GM20431 (cell line): Measurements from ENCODE around the gene VIM.

Experiments
- in situ Hi-C: fragments of 300-500 bp; cut with MseI, MboI; formaldehyde crosslinking; loops from one replicate; pipeline ENCODE4 v1.15.0; 2020; ENCODE audit warnings: low sequenced_read_pairs; ENCODE audit not compliant: unreplicated experiment

The VIM gene

DNA sequence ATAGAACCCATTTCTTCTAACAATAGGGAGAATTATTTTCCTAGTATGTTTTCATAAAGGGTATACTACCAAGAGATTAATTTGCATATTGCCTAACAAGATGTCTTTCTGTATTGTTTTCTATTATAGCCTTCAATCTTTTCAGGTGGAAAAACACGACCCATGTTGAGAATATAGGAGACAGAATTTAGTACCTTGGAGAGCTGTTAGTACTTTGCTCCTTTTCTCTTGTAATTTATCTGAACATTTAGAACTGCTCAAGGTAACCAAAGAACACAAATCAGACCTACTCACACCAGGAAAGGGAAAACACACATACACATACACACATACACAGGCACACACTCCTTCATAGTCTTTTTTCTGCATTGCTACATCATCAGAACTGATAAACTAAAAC lies 18.7 kb upstream of the VIM start:
- in situ Hi-C loops, result no loop called here

DNA sequence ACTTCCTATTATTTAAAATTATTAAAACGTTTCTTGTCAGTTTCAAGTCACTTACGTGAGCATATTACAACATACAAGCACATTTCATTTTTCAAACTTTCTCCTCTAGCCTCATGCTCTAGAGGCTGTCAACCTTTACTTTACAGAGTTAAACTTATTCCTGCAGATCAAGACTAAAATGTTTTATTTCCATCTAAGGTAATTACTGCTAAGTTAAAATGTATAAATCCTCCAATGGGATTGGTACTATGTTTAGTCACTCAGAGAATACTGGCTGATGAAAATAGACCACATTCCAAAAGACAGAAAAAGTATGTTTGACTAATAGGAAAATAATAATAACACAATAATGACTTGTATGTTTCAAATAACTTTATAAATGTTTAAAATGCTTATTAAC lies 18.2 kb upstream of the VIM start:
- in situ Hi-C loops, result no loop called here

DNA sequence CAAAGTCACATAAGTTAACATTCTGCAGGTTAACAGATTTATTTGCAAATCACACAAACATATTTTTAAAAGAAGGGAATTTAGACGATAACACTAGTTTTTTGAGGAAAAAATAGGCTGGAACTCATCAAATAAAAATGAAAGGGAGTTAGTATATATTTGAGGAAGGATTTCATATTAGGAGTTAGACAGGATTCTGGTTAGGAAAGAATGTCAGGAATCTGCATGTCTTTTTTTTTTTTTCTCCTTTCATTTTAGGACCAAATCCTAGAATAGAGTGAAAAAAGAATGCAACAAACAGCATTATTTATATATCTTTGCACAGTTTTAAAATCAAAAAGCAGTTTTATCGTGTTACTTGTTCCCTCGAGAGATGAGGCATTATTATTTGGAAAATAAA lies 17.7 kb upstream of the VIM start:
- in situ Hi-C loops, result no loop called here

DNA sequence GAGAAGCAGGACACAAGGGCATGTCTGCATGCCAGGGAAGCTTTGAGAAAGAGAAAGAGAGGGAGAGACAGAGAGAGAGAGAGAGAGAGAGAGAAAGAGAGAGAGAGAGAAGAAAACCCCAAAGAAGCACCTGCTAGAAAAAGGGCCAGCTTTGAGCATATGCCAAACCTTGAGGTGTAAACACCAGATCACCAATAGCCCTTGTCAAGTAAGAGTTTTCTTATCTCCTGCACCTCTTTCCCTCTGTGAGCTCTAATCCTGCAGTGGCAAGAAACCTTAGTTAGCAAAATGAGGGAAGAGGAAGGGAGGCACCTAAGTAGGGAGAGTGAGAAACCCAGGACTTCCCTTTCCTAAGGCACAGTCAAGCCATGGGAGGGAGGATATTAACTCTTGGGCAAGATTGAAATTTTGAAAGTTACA lies 15.2 kb upstream of the VIM start:
- in situ Hi-C loops, result no loop called here

DNA sequence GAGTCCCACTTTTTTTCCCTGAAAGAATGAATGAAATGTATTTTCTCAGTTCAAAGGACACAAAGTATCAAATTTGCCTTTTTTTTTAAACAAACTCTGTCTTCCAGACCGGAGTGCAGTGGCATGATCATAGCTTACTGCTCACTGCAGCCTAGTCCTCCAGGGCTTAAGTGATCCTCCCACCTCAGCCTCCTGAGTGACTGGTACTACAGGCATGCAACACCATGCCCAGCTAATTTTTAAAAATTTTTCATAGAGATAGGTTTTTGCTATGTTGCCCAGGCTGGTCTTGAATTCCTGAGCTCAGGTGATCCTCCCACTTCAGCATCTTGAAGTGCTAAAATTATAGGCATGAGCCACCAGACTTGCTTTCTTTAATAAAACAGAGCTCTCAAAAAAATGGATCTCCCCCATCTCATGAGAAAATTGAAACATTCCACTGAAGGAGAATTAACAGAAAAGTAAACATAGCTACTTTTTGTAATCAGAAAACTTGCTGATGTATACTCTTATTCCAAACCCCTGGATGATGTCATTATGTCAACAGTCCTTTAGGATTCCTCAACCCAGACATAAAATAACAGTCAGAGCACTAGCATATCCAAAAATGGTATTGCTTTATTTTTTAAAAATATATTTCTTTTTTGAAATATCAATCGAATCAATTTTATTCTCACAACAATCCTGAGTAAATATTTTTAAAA lies 14.2 kb upstream of the VIM start:
- in situ Hi-C loops, result no loop called here

DNA sequence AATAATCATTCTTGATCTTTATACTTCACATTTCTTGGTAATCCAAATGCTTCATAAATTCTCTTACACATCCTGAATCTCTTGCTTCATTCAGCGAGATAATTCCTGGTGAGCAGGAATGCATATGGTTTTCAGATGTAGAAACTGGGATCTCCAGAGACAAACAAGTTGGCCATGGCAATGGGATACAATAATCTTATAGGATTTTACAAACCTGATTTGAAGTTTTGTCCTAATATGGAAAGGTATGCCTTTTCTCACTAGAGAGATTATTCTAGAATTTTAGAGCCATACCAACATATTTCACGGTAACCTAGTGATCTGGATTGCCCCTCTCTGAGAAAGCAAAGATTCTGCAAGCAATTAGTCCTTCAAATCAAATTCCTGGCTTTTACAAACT lies 13.5 kb upstream of the VIM start:
- in situ Hi-C loops, result no loop called here

DNA sequence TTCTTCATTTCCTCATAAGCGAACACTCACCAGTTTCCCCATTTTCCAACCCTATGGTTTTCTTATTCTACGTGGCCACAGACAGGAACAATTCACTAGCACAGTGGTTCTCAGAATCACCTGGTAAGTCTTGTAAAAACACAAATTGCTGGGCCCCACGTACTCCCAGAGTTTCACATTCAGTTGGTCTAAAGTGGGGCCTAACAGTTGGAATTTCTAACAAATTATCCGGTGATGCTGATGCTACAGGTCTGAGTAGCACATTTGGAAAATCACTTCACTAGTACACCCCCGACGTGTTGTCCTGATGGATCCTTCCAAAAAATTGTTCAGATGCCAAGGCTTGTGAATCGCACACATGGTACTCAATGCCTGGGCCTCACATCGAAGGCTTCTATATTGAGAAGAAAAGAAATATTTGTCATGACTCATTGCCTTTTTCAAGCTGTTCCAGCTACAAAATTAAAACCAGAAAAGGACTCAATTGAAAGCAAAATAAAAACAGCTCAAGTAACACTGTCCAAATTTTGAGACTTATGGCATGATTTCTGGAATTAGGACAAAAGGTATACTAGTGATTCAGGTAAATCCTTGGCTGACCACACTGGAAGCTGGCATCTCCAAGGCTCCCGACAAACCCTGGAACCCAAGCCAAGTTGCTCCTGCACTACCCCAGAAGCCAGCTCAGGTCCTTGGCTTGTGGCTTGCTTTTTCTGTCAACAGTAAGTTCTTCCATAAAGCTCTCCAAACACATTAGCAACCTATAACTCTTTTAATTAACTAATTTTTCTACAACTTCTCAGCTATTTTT lies 12.9 kb upstream of the VIM start:
- in situ Hi-C loops, result no loop called here

DNA sequence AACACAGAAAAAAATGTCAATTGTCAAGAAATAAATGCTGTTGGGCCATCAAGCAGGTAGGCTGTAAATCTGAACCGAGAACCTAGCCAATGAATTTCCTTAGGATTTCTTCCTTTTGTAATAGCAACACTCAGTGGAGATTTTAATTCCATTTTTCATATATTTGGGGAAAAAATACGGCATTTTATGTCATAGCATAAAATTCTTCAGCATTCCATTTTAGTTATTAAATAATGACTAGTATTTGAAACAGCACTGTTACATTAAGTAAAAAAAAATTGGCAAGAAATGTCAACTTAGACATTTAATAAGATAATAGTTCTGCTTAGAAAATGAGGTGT lies 12.3 kb upstream of the VIM start:
- in situ Hi-C loops, result no loop called here

DNA sequence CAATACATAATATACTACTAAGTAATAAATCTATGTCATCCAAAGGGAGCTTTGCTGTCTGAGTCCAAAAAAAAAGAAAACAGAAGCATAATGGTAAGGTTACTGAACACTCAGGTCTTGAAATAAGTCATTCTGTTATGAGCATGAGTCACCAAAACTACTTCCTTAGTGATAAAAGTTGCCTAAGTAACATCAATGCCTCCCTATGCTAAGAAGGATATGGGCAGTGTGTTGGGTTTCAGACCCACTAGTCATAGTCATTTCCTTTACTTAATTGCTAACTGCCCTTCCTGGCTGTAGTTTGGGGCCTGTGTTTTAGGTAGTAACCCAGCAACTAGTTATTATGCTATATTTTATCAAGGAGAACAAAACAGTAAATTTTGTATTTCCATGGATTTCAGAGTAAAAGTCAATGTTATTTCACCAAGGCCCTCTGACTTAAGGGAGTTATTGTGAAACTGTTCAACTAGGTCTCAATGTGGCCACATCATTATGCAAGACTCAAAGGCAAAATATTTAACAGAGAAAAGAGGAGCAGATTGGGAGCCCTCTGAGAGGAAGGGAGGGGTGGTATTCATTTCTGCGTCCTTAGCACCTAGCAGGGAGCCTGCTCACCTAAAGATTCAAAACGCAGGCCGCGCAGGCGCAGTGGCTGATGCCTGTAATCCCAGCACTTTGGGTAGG lies 11.7 kb upstream of the VIM start:
- in situ Hi-C loops, result no loop called here

DNA sequence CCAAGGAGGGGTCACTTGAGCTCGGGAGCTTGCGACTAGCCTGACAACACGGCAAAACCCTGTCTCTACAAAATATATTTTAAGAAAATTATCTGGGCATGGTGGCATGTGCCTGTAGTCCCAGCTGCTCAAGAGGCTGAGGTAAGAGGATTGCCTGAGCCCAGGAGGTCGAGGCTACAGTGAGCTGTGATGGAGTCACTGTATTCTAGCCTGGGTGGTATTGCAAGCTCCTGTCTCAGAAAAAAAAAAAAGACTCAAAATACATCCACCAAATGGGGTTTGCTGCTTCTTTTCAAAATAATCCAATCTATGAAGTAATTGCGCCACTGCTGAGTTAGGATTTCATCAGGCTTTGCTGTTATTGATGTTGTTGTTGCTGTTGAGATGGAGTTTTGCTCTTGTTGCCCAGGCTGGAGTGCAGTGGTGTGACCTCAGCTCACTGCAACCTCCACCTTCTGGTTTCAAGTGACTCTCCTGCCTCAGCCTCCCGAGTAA lies 11.1 kb upstream of the VIM start:
- in situ Hi-C loops, result no loop called here

DNA sequence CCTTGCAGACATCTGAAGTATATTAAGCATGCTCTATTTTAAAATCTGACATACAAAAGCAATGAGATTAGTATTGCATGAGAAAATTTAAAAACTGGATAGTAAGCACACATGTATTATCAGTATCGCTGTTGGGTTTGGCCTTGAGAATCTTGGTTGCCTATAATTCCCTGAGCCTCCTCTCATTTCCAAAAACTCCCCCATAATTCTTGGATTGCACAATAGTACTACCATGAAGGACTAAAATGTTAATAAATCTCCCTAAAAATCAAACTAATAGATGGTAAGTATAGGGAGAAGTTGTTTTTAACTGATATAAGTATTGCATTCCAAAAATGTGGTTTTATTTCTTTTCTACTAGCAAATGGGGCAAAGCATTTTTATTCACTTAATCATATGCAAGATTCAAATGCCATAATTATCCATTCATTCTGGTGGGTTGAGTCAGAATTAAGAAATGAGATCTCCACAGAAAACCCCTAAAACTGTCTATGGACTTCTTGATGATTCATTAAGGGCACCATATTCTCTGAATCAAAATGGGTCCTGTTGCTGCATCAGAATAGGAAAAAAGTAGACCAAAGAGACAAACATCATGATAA lies 10.3 kb upstream of the VIM start:
- in situ Hi-C loops, result no loop called here

DNA sequence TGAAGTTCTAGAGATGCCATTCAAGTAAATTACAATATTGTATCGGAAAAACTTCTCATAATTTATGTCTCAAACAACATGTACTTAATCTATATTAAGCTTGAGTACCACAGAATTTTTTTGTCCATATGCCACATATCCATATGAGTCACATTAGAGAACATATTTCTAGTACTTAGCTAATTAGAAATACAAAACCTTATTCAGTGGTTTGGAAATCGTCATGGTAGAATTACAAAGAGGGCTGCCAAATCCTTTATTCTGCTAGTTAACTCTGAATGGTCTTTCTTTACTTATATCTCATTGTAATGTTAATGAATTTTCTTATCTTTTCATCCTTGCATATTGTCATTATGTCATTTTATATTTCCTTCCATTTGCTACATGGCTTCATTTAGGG lies 9.0 kb upstream of the VIM start:
- in situ Hi-C loops, result no loop called here

DNA sequence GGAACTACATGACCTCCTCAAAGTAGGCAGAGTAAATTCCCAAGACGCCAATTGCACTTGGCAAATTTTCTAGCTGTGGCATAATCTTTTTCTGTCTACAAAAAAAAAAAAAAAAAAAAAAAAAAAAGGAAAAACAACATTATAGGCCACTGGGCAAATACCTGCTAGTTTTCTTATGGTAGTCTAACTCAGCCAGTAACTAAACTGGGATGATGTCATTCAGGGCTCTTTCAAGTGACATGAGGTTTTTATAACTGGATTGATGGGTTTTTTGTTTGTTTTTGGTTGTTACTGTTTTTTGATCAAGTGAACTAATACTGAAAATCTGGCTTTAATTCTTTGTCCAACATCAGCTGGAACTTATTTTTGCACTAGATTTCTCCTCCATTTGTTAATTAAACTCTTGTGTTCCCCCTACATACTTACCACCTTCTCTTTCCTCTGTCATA lies 7.4 kb upstream of the VIM start:
- in situ Hi-C loops, result no loop called here

DNA sequence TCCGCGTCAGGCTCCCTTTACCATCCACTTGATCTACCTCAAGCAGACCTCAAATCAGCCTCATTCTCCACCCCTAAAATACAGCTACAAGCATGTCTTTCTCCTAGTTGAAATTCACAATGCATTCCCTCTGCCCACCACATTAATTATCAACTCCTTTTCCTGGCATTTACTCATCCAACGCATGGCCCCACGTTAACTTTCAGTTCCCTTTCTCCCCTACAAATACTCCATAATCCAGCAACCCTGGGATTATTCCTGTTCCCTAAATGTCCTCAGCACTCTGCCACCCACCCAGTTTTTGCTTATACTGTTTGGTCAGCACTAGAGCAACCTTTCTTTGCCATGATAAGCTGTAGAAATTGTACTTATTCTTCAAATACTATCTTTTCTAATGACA lies 5.7 kb upstream of the VIM start:
- in situ Hi-C loops, result no loop called here

DNA sequence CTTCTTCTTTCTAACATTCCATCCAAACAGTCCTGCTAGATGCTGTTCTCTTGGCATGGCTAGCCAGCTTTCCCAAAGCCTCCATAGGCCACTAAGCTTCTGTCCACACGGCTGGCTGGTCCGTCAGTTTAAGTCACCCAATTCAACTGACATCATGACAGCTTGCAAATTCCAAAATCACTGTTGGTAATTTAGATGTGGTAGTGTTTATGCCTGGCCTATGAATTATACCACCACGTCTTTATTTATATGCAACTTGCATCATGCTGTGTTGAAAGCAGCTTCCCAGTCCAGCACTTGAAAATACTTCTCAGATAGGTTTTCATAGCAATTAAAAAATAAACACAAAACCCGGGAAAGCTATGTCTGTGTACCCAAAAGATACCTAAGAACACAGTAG lies 2.2 kb upstream of the VIM start:
- in situ Hi-C loops, result no loop called here

DNA sequence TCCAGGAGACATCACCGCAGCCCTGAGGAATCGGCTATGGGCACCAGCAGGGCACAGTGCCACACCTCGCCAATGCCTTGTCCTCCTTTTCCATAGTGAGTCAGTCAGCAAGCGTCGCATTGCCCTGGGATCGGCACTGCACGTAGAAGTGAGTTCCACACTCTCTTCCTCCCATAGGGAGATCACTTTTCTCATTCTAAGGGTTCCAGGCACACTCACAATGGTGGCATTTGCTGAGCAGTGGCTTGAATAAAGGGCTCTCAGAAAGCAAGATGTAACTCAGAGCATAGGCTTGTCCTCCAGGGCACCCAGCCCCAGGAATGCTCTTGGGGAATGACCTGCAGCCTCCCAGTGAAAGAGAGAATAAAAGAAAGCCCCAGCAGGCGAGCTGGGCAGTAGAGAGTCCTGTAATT lies 1.1 kb upstream of the VIM start:
- in situ Hi-C loops, result no loop called here

DNA sequence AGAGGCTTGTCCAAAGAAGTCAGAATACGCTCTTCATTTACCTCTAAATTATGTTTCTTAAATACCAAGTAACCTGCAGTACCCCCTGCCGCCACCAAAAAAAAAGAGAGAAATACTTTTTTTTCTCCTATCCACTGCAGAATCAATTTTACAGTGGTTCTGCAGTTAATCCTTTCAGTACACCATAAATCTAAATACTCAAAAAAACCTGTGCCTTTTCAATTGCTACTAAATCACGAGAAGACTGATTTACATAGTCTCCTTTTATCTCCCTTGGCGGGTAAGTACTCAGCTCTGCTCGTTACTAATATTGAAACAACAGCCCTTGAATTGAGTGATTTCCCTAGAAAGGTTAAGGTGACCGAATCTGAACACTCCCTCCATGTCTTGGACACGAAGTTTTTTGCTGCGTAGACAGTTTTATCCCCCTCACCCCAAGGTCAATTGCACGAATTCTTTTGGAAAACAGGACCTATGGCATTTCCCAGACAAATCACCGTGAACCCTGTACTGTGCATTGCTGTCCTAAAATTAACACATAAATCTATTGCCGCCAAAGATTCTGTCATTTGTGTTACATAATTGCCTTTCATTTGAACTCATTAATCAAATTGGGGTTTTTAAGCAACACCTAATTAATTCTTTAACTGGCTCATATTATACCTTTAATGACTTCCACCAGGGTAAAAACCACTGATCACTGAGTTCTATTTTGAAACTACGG lies 512 bp upstream of the VIM start:
- in situ Hi-C loops, result no loop called here

DNA sequence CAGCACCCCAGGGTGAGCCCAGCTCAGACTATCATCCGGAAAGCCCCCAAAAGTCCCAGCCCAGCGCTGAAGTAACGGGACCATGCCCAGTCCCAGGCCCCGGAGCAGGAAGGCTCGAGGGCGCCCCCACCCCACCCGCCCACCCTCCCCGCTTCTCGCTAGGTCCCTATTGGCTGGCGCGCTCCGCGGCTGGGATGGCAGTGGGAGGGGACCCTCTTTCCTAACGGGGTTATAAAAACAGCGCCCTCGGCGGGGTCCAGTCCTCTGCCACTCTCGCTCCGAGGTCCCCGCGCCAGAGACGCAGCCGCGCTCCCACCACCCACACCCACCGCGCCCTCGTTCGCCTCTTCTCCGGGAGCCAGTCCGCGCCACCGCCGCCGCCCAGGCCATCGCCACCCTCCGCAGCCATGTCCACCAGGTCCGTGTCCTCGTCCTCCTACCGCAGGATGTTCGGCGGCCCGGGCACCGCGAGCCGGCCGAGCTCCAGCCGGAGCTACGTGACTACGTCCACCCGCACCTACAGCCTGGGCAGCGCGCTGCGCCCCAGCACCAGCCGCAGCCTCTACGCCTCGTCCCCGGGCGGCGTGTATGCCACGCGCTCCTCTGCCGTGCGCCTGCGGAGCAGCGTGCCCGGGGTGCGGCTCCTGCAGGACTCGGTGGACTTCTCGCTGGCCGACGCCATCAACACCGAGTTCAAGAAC lies 1.1 kb downstream of the VIM start:
- in situ Hi-C loops, result no loop called here

DNA sequence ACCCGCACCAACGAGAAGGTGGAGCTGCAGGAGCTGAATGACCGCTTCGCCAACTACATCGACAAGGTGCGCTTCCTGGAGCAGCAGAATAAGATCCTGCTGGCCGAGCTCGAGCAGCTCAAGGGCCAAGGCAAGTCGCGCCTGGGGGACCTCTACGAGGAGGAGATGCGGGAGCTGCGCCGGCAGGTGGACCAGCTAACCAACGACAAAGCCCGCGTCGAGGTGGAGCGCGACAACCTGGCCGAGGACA lies 1.6 kb downstream of the VIM start:
- in situ Hi-C loops, result no loop called here
